Stimulated activated CD8-positive, alpha-beta memory T cell treated with anti-CD3 and anti-CD28 coated beads, Interleukin-12 subunit alpha, Interleukin-12 subunit beta, amount 100 ng/mL, for 24 hours (primary cell): Measurements from ENCODE around the gene LRIG3.
"Not testable (repeated sequence)": the region's sequence is repeated elsewhere in the genome, so short reads cannot be mapped to it uniquely, and the experiment has no call there.

Experiments
- DNase-seq: peaks from one replicate; pipeline ENCODE4 v3.0.0-alpha.2; 2020; ENCODE audit errors: extremely low read depth

Gene LRIG3, protein sequence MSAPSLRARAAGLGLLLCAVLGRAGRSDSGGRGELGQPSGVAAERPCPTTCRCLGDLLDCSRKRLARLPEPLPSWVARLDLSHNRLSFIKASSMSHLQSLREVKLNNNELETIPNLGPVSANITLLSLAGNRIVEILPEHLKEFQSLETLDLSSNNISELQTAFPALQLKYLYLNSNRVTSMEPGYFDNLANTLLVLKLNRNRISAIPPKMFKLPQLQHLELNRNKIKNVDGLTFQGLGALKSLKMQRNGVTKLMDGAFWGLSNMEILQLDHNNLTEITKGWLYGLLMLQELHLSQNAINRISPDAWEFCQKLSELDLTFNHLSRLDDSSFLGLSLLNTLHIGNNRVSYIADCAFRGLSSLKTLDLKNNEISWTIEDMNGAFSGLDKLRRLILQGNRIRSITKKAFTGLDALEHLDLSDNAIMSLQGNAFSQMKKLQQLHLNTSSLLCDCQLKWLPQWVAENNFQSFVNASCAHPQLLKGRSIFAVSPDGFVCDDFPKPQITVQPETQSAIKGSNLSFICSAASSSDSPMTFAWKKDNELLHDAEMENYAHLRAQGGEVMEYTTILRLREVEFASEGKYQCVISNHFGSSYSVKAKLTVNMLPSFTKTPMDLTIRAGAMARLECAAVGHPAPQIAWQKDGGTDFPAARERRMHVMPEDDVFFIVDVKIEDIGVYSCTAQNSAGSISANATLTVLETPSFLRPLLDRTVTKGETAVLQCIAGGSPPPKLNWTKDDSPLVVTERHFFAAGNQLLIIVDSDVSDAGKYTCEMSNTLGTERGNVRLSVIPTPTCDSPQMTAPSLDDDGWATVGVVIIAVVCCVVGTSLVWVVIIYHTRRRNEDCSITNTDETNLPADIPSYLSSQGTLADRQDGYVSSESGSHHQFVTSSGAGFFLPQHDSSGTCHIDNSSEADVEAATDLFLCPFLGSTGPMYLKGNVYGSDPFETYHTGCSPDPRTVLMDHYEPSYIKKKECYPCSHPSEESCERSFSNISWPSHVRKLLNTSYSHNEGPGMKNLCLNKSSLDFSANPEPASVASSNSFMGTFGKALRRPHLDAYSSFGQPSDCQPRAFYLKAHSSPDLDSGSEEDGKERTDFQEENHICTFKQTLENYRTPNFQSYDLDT

DNA sequence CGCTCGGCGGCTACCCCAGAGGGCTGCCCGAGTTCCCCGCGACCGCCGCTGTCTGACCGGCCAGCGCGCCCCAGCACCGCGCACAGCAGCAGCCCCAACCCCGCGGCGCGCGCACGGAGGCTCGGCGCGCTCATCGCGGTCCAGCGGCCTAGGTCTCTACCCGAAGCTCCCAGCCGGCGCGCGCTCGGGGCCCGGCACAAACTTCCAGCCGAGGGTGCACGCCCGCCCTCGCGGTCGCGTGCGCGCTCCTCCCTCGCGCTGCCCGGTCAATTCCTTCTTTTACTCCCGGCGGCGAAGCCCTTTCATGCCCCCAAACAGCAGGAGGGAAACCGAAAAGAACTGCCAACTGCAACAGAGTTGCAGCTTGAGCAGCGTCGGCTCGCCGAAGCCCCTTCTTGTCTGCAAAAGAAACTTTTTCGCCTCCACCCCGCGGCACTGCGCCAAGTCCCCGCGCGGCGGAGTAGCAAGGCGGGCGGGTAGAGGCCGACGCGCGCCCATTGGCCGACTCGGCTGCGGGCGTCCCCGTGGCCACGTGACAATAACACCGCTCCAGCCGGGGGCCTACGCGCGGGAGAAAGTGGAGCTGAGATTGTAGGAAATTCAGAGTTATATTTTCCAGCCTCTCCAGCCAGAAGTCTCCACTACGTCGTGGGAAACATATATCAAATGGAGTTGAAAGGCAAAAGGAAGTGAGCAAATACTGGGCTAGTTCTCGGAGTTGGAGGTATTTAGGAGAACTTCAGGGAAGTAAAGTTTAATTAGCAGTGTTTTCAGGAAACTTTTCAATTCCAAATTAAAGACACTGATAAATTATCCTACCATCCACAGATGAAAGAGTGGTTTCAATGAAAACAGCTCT, at the start of gene LRIG3:
Gene LRIG3, minus strand, starts transcription at position 403 of the 859 bp plus-strand sequence. Its CDS starts 269 bp downstream, at position 134.
- DNase-seq: no peak

DNA sequence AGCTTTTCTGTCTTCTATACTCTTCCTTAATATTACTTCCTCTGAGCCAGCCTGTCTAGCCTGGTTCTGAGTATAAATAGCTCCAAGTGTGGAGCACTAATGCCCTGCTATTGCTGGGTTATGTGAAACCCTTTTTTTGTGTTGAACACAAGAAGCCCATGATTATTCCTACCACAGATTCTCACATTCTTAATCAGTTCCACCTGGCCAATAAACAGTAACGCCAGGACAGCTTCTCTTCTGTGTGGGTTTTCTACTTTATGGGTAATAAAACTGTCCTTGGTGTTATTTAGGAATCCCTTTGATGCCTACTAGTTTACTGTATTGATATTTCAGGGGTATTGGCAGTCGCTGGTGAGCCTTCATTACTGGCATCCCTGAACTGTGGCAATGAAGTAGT, 48.9 kb upstream of the LRIG3 start:
- DNase-seq: no peak

DNA sequence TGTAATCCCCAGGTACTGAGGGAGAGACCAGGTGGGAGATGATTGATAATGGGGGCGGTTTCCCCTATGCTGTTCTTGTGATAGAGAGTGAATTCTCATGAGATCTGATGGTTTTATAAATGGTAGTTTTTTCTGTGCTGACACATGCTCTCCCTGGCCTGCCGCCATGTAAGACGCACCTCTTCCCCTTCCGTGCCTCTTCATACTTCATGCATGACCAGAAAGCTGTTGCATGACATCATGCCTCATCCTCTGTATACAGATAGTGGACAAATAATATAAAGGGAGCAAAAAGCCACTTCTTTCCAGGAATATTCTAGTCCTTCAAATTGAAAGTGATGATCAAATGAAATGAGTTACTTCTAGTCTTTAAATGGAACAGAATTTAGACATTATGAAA, 47.3 kb upstream of the LRIG3 start:
- DNase-seq: no peak

DNA sequence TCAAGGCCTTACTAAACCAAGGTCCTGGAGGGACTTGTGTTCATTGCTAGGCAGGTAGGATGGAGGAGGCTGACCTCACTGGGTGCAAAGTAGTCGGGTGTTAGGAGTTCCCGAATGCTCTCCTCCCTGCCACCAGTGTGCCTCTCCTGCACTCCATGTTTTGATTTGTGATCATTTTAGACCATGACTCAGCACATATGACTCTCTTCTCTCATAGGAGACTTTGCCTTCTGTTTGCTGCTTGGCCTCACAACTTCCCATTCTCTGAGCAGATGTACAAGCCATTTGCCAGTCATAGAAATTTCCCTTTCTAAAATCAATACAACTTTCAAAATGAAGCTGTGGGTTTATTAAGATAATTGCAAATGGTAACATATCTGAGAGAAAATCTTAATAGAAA, 46.6 kb upstream of the LRIG3 start:
- DNase-seq: no peak

DNA sequence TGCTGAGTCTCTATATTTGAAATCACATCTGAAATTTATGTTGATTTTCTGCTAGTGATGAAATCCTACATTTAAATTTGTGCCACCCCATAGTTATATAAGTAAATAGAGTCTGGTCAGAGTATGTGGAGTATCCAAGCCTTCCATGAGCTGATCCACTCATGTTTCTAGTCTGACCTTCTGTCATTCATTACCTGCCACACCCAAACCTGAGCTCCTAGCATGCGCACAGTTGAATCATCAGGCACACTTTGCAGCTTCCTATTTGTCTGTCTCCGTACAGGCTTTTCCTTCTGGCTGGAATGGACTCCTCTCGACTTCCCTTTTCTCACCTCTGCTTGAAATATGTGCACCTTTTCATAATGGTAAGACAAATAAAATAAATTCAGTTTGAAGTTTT, 45.3 kb upstream of the LRIG3 start:
- DNase-seq: no peak

DNA sequence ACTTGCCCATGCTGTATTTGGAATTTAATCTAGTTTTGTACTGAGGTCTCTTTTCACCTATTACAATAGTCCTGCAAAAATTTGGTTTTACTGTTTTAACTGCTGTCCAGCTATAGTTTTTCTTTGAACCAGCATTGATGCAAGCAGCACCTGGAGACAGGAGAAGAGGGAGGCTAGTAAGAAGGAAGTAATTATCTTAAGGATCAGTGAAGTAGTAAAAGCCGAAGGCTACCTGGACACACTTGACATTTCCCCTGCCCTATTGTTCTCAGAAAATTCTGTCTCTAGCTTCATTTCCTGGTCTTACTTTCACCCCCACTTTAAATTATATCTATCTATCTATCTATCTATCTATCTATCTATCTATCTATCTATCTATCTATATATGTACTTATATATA, 43.5 kb upstream of the LRIG3 start:
- DNase-seq: no peak

DNA sequence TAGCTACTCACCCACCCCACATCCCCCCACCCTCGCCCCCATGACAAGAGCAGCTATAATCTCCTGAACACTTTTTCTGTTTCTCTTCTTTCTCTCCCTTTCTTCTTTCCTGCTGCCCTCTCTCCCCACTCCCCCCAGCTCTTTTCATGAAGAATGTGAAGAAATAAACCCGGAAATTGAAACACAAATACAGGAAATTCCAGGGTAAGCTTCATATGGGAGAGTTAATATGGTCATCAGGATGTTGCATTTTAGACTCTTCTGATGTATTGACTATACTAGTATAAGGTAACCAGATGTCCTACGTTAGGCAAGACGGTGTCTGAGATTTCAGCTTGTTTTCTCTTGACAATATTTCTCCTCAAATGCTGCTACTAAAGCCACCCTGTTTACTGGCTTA, 41.6 kb upstream of the LRIG3 start:
- DNase-seq: no peak

DNA sequence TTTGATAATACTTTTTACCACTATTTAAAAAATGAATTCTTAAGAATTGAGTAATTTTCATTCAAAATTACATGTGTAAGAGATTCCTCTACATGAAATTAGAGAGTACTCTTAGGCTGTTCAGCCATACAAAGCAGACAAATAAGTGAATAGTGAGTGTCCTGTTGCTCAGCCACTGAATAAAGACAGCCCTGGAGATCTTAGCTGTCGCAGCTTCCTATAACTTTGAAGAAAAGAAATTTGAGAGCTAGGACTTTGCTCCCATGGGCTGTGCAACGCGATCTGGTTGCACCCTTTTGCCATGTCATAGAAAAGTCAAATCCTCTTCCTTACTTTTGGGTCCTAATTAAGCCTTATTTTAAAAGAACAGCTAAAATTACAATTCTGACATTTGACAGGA, 40.9 kb upstream of the LRIG3 start:
- DNase-seq: no peak

DNA sequence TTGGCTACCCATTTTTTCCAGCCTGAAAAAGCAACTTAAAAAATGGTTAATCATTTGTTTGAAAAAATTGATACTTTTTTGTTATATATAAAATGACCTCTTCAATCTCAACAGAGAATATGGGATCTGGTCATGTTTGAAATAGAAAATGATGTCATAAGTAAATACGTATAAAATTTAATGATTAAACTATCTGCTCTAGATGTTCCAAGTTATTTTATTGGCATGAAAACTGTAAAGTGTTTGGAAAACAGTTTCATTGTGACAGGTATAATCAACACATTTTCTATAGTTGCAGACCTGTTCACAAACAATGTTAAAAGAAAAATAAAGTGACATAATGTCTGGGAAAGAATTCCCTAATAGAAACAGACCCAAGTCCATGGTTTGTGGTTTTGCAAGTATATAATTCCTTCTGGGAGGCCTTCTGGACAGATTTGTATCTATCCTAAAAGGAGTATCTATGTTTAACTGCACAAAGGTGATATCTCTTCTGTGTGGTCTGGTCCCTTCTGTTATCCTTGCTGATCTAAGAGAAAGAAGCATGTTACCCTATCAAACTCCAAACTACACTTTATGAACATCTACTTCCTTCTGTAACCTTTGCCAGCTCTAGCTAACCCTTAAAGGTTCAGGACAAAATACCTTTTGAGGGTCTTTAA, 39.5 kb upstream of the LRIG3 start:
- no peak for DNase-seq

DNA sequence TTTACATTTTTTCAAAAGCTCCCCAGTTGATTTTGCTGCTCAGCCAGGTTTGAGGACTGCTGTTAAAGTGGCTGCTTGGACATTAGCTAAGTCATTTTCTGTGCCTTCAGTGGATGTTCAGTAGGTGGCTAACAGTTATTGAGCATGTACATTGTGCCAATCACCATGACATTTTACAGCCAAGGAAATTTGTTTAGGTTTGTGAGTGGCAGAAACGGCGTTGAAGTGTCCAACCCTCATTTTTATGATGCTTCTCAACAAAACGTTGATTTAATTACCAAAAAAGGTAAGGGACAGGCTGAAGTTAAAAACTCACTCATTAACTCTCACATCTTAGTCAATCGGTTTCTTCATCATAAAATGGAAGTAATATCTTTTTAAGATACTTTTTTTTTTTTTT, 37.0 kb upstream of the LRIG3 start:
- no peak for DNase-seq

DNA sequence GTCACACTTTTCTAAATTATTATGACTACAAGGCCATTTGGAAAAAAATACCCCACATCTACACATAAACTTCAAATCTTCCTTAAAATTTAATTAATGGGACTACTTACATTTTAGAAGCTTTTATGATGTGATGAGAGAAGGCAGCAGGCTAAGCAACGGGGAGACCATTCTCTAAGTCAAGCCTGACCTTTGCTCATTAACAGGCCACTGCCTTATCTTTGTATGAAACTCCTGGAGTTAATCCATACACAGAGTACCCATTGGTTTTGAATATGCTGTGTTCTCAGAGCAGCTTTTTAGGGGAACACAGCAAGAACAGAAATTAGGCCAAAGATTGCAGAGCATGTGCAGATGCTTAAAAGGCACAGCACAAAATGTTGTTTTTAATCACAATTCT, 35.5 kb upstream of the LRIG3 start:
- DNase-seq: no peak

DNA sequence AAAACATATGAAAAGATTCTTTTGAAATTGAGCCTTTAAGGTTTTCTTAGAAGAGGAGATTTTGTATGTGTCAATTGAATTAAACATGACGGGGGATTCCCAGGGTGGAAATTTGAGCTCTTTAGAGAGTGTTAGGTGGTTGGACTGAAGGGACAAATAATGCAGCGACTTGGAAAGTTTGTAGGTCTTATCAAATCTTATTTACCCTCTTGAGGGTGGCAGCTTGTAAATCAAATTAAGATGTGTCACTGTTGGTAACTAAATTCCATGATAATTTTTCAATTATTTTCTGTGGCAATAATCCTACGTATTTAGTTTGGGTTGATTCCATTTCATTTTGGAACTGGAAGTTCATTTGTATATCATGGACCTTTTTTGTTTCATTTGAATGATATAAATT, 33.7 kb upstream of the LRIG3 start:
- no peak for DNase-seq

DNA sequence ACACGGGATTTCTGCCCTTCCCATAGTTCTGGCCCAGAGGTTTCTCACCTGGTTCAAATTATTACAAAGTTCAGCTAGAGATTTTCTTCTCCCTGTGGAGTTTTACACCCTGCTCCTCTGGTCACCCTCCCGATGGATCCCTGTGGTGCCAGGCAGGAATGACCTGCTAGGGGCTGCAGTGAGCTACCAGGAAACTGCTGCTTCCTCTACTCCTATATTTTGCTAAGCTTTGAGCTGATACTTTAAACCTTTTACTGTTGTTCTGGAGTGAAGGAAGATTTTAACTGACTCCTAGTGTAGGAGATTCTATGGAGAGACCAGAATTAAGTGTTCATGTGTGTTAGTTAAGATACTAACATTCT, 30.4 kb upstream of the LRIG3 start:
- DNase-seq: no peak

DNA sequence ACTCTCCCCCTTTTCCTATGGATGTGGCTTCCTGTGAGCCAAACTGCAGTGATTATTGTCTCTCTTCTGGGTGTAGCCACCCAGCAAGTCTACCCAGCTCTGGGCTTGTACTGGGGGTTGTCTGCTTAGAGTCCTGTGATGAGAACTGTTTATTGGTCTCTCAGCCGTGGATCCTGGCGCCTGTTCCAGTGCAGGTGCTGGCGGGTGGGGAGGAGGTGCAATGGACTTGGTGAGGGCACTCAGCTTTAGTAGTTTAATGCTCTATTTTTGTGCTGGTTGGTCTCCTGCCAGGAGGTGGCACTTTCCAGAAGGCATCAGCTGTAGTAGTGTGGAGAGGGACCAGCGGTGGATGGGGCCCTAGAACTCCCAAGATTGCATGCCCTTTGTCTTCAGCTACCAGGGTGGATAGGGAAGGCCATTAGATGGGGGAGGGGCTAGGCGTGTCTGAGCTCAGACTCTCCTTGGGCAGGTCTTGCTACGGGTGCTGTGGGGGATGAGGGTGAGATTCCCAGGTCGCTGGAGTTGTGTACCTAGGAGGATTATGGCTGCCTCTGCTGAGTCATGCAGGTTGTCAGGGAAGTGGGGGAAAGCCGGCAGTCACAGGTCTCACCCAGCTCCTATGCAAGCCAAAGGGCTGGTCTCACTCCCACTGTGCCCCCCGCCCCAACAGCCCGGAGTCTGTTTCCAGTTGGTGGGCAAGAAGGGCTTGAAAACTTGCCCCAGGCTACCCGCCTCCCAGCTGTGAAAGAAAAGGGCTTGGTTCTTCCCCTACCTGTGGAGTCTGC, 29.8 kb upstream of the LRIG3 start:
- not testable (repeated sequence) for DNase-seq

DNA sequence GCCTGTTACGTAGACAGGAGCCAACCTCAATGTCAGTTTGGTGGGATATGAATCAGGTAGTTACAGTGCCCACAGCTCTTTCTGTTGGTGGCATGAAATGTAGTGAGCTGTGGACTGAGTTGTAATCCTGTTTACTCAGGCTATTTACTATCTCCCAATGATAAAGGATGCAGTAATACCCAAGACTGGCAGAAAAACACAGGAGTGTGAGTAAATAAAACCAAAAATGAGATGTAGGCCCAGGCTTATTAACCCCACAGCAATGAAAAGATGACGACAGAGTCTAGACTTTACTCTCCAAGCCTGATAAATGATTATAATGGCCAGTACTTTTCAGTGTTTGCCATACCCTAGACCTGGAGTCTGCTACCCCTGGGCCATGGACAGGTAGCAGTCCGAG, 22.8 kb upstream of the LRIG3 start:
- DNase-seq: no peak

DNA sequence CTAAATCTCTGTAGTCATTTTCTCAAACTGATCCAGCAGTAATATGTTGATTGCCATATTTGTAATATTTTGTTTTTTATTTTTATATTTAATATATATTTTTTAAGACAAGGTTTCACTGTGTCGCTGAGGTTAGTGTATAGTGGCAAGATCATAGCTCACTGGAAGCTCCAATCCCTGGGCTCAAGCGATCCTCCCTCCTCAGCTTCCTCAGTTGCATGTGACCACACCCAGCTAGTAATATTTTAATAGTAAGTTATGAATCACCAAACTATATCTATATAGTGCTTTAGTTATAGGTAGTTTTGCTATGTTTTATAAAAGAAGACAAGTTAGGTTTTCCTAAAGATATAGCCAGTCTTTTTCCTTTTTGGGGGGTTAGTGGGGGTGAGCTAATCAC, 22.0 kb upstream of the LRIG3 start:
- no peak for DNase-seq

DNA sequence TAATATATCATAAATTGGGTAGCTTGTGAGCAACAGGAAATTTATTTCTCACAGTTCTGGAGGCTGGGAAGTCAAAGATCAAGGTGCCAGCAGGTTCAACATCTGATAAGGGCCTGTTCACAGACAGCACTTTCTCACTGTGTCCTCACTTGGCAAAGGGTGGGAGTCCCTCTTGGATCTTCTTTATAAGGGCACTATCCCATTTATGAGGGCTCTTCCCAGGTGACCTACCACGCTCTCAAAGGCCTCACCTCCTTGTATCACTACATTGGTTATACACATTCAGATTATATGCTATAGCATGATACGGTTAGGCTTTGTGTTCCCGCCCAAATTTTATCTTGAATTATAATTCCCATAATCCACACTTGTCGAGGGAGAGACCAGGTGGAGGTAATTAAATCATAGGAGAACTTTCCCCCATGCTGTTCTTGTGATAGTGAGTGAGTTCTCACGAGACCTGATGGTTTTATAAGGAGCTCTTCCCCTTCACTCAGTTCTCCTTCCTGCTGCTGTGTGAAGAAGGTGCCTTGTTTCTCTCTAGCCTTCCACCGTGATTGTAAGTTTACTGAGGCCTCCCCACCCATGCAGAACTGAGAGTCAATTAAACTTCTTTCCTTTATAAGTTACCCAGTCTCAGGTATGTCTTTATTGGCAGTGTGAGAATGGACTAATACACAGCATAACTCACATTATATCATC, 19.2 kb upstream of the LRIG3 start:
- no peak for DNase-seq

DNA sequence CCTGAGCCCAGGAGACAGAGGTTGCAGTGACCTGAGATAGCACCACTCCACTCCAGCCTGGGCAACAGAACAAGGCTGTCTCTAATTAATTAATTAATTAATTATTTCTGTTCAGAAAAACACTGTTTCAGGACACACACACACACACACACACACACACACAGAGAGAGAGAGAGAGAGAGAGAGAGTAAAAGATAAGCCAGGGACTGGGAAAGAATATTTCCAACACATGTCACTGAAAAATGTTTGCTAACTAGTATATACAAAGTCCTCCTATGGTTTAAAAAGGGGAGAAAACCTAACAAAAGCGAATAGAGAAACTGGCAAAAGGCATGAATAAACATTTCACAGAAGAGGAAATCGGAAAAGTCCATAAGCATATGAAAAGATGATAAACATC, 18.1 kb upstream of the LRIG3 start:
- DNase-seq: no peak

DNA sequence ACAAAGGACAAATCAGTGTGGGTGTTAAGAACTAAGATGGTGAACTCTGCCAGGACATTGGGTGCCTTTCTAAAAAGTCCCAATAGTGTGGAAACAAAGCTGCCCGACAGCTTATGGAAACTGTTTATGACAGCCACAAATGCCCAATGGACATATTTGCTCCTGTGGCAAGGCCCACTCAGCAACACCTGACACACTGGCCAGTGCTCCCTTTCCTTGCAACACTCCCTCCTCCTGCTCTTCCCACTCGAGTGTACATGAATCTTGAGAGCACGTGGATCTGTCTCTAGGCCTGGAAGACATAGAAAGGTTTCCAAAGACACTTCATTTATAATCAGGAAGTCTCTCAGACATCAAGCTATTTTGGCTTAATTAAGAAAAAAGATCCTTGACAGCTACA, 14.2 kb upstream of the LRIG3 start:
- no peak for DNase-seq
